K562 (cell line): ENCODE data around the gene YIPF5. TPM values are rescaled to one million over a fixed set of nuclear protein-coding genes. Genes with fewer than 3 reads are reported as not detected.

Experiments used
- ATAC-seq: fragments of 200-7000 bp; cut with Tn5 transposase; 3 replicates; pipeline ENCODE4 v1.9.1; 2020; ENCODE audit warnings: moderate library complexity
- BruUV-seq: library from RNA; stranded (reverse); fragments of 400-500 nt; replicated peaks from 2 replicates; lab custom pipeline; 2021; lab: Mats Ljungman, UMichigan
- CTCF ChIA-PET: fragments of 300-600 bp; formaldehyde crosslinking; extraction: SDS; loops from one replicate; lab custom pipeline; 2021; ENCODE audit warnings: low intra/inter-chr PET ratio; lab: Yijun Ruan, JAX
- POLR2A ChIA-PET: fragments of 300-600, 350-650 bp; sonication (Branson Sonifier 250); formaldehyde crosslinking; extraction: SDS; loops from one replicate; lab custom pipeline; 2021; ENCODE audit warnings: antibody characterized with exemption, inconsistent platforms; lab: Yijun Ruan, JAX
- DNase-seq, 4 experiments: peaks; one replicate each; pipeline versions ENCODE4 v3.0.0 to v3.0.0-alpha.2; 2011 to 2018; ENCODE audit warnings: low spot score in 3 of 4, mixed read lengths in 3 of 4; ENCODE audit errors: extremely low read depth in 1 of 4
- FAIRE-seq: peaks from 2 replicates; lab custom pipeline; 2011; peaks lifted over from hg19 to GRCh38; lab: Jason Lieb, UNC
- H2AFZ ChIP-seq: 2 replicates; pipeline ENCODE4 v1.6.0; 2011; ENCODE audit warnings: low read depth, low read length, control low read depth, inconsistent platforms
- H3K27ac ChIP-seq: fragments of 200-600 bp; 3 replicates; pipeline ENCODE4 v1.8.0; 2011; ENCODE audit warnings: low read depth, mild to moderate bottlenecking, control low read depth, inconsistent platforms, low read length, moderate library complexity, mixed read lengths; ENCODE audit errors: extremely low read depth
- H3K27me3 ChIP-seq, 2 experiments: fragments of 300-600 bp in 1 of 2; 2 replicates in 1 of 2; 3 replicates in 1 of 2; pipeline versions ENCODE4 v1.6.0 to v1.8.0; 2011; ENCODE audit warnings: inconsistent platforms in 2 of 2, low read length in 2 of 2, mild to moderate bottlenecking in 1 of 2, mixed read lengths in 1 of 2, moderate library complexity in 1 of 2; ENCODE audit not compliant: control insufficient read depth in 2 of 2, insufficient read depth in 2 of 2
- H3K36me3 ChIP-seq: fragments of 300-600 bp; 3 replicates; pipeline ENCODE4 v1.8.0; 2011; ENCODE audit warnings: mild to moderate bottlenecking, low read length, inconsistent platforms; ENCODE audit not compliant: control insufficient read depth, insufficient read depth
- H3K4me1 ChIP-seq, 2 experiments: fragments of 200-600 bp in 1 of 2; replicated peaks in 1 of 2; 2 replicates in 1 of 2; 3 replicates in 1 of 2; pipeline versions ENCODE4 v1.5.1 to v1.8.0; 2011; ENCODE audit warnings: inconsistent platforms in 2 of 2, low read length in 2 of 2, mild to moderate bottlenecking in 1 of 2, mixed read lengths in 1 of 2, moderate library complexity in 1 of 2; ENCODE audit not compliant: control insufficient read depth in 2 of 2, insufficient read depth in 2 of 2
- H3K4me2 ChIP-seq: 2 replicates; pipeline ENCODE4 v1.6.1; 2011; ENCODE audit warnings: low read length, control low read depth, inconsistent platforms, mixed read lengths; ENCODE audit not compliant: insufficient read depth
- H3K4me3 ChIP-seq: fragments of 200-600 bp; sonication (generic), shearing (Covaris generic); 2 replicates; pipeline ENCODE4 v1.5.1; 2016; ENCODE audit warnings: control low read depth, inconsistent platforms
- H3K79me2 ChIP-seq: fragments of 200-600 bp; 3 replicates; pipeline ENCODE4 v1.8.0; 2011; ENCODE audit warnings: low read length, inconsistent platforms; ENCODE audit not compliant: control insufficient read depth, insufficient read depth
- H3K9ac ChIP-seq, 2 experiments: 2 replicates each; pipeline versions ENCODE4 v1.6.0 to v1.6.1; 2011; ENCODE audit warnings: low read depth in 2 of 2, low read length in 2 of 2, control low read depth in 1 of 2, inconsistent platforms in 1 of 2, mild to moderate bottlenecking in 1 of 2, mixed read lengths in 1 of 2; ENCODE audit not compliant: insufficient read depth in 1 of 2
- H3K9me1 ChIP-seq: one replicate; pipeline ENCODE4 v1.6.0; 2011; ENCODE audit warnings: inconsistent platforms, mild to moderate bottlenecking, low read length, moderate library complexity; ENCODE audit not compliant: control insufficient read depth, insufficient read depth
- H3K9me3 ChIP-seq: replicated peaks from 2 replicates; pipeline ENCODE4 v1.5.1; 2011; ENCODE audit warnings: low read depth, low read length, inconsistent platforms; ENCODE audit not compliant: control insufficient read depth, insufficient read depth
- H4K20me1 ChIP-seq: replicated peaks from 2 replicates; pipeline ENCODE4 v1.6.1; 2011; ENCODE audit warnings: low read length, inconsistent platforms, mixed read lengths; ENCODE audit not compliant: control insufficient read depth, insufficient read depth
- CBX8 ChIP-seq: fragments of 200-600 bp; sonication (generic); IDR thresholded peaks from 2 replicates; pipeline ENCODE4 v1.6.1; 2012; ENCODE audit warnings: borderline replicate concordance, mixed run types, low read depth, mild to moderate bottlenecking, moderate library complexity, mixed read lengths, low read length, control low read depth, inconsistent platforms; ENCODE audit not compliant: poor library complexity, severe bottlenecking; ENCODE audit errors: extremely low read depth
- TCF7 ChIP-seq: sonication (generic); IDR thresholded peaks from 2 replicates; pipeline ENCODE4 v1.6.1; 2016; ENCODE audit warnings: antibody characterized with exemption, borderline replicate concordance
- ZNF764 ChIP-seq: fragments of 250-450 bp; sonication (Bioruptor Pico); IDR thresholded peaks from 2 replicates; pipeline ENCODE4 v1.4.0; 2020; ENCODE audit warnings: low read depth, mild to moderate bottlenecking, moderate library complexity
- WGBS: fragments of 100-300 bp; shearing (Covaris generic); methylation state at CpG from one replicate; pipeline ENCODE4 v1.1.6; 2016; ENCODE audit warnings: low coverage, mixed read lengths; ENCODE audit not compliant: insufficient coverage; ENCODE audit errors: missing lambda C conversion rate; 5-methylcytosine and 5-hydroxymethylcytosine counted together
- in situ Hi-C: fragments of 300-500 bp; cut with MboI; formaldehyde crosslinking; loops from 4 replicates; pipeline ENCODE4 v1.15.0; 2018; ENCODE audit warnings: inconsistent platforms, mixed read lengths
- intact Hi-C: fragments of 100-400 bp; cut with micrococcal nuclease; formaldehyde crosslinking; loops from 2 replicates; pipeline ENCODE4 v1.14.2; 2022
- polyA plus RNA-seq, 8 experiments: library from polyadenylated mRNA; depleted of rRNA in 4 of 8; stranded (reverse) in 5 of 8; unstranded in 3 of 8; fragments of >200 nt; fragmentation: Nextera tagmentation in 2 of 8; fragmentation: Illumina TruSeq in 1 of 8; extraction: Ambion mirVana in 2 of 8; extraction: Trizol in 1 of 8; gene quantifications; 2 replicates each; pipeline versions ENCODE4 v1.2.1 to v1.2.3, GENCODE V29; 2011 to 2014; ENCODE audit warnings: inconsistent platforms in 1 of 8, missing spikeins in 1 of 8
- total RNA-seq, 7 experiments: library from RNA; depleted of rRNA in 6 of 7; stranded (reverse); fragments of >200 nt in 6 of 7; fragmentation: Illumina TruSeq in 2 of 7; extraction: Trizol in 2 of 7; gene quantifications; 2 replicates each; pipeline versions ENCODE4 v1.2.1 to v1.2.3, GENCODE V29; 2011 to 2021; ENCODE audit warnings: low replicate concordance in 1 of 7
- TF ChIP-seq, protein P1 (sequence below), 2 experiments: fragments of 450-650 bp in 1 of 2; sonication (generic) in 1 of 2; formaldehyde crosslinking in 1 of 2; IDR thresholded peaks; 2 replicates each; pipeline versions ENCODE4 v1.7.1 to v1.9.0; 2016 to 2022; ENCODE audit warnings: inconsistent platforms in 1 of 2, mild to moderate bottlenecking in 1 of 2, missing genetic modification reagents in 1 of 2

Gene YIPF5
- total and polyA plus RNA-seq, 9 of the 15 experiments (the other 6 are each of a cell fraction or from before 2014, with no cell fraction given): 12.1 to 52.9 (median 33.7) TPM

GRCh38 chr5:144142824-144143162, 27.7 kb downstream of the YIPF5 start:
- Histone ChIP-seq H3K36me3 (no peaks in the 10 kb centered on the region), H3K27ac (no peak overlapping the region), H3K9me1 (no peaks in the 10 kb centered on the region), H3K9ac (no peak overlapping the region), H4K20me1 (no peaks in the 10 kb centered on the region), H3K4me2 (no peak overlapping the region), H3K27me3 (no peaks in the 10 kb centered on the region; a peak in 1 of 5 replicates), H3K9me3 (no peaks in the 10 kb centered on the region), H3K79me2 (no peaks in the 10 kb centered on the region), H2AFZ (no peak overlapping the region), H3K4me3 (no peak overlapping the region), H3K4me1 (no peaks in the 10 kb centered on the region)
- WGBS: 0% methylated on average over 1 of the region's 1 CpG
- CTCF ChIA-PET: no interaction called here
- no peak for TF ChIP-seq ZNF764
- no peak for TF ChIP-seq CBX8
- TF ChIP-seq, protein P1, sequence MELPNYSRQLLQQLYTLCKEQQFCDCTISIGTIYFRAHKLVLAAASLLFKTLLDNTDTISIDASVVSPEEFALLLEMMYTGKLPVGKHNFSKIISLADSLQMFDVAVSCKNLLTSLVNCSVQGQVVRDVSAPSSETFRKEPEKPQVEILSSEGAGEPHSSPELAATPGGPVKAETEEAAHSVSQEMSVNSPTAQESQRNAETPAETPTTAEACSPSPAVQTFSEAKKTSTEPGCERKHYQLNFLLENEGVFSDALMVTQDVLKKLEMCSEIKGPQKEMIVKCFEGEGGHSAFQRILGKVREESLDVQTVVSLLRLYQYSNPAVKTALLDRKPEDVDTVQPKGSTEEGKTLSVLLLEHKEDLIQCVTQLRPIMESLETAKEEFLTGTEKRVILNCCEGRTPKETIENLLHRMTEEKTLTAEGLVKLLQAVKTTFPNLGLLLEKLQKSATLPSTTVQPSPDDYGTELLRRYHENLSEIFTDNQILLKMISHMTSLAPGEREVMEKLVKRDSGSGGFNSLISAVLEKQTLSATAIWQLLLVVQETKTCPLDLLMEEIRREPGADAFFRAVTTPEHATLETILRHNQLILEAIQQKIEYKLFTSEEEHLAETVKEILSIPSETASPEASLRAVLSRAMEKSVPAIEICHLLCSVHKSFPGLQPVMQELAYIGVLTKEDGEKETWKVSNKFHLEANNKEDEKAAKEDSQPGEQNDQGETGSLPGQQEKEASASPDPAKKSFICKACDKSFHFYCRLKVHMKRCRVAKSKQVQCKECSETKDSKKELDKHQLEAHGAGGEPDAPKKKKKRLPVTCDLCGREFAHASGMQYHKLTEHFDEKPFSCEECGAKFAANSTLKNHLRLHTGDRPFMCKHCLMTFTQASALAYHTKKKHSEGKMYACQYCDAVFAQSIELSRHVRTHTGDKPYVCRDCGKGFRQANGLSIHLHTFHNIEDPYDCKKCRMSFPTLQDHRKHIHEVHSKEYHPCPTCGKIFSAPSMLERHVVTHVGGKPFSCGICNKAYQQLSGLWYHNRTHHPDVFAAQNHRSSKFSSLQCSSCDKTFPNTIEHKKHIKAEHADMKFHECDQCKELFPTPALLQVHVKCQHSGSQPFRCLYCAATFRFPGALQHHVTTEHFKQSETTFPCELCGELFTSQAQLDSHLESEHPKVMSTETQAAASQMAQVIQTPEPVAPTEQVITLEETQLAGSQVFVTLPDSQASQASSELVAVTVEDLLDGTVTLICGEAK (IDR thresholded peaks at IDR 0.05): no peak
- TF ChIP-seq, protein P1 (CRISPR knock-in tag; IDR thresholded peaks at IDR 0.05): no peak
- no peak for TF ChIP-seq TCF7
- FAIRE-seq (no peak), ATAC-seq (no peak), DNase-seq (no peak)
- no TSS peak for BruUV-seq
- intact Hi-C loops (loop anchor here (10.0 kb wide), 1 partner anchor 1128 kb away; no protein-coding TSS in a partner anchor), in situ Hi-C loops (no loop called here)
- POLR2A ChIA-PET: no interaction called here
